ENCODE data around the gene PHLDB2.

Gene PHLDB2

DNA sequence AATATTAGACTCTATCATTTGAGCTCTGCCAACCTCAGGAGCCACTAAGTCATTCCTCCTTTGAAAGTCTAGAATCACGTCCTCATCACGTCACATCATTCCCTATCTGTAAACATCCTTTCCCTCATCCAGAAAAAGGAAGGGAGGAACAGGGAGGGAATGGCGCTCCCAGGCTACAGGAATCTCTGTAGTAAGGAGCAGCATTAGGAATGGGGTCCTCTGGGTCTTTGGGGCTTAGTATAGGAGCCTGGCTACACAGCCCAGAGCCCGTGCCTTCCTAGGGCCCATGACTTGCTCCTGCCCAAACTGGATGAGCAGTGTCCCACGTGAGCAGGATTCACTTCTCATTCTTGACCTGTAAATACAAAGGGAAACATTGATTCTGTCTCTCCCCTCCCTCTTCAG lies 141.3 kb downstream of the PHLDB2 start:
- Histone ChIP-seq H3K4me3 (ENCODE audit: low read depth in 1 of 2, low read length in 2 of 2) (no peak overlapping the region), H3K9ac (ENCODE audit: low read depth in 1 of 2, low read length in 2 of 2) (no peak overlapping the region), H3K27me3 (ENCODE audit: control insufficient read depth in 1 of 2, insufficient read depth in 2 of 2, low read length in 2 of 2) (peaks cover 4 to 11% of the 10 kb centered on the region in 2 donors), H3K4me1 (ENCODE audit: control insufficient read depth in 1 of 2, insufficient read depth in 2 of 2, low read length in 2 of 2) (peaks cover 8 to 18% of the 10 kb centered on the region in 2 donors), H3K27ac (ENCODE audit: low read depth, low read length) (no peak overlapping the region), H3K9me3 (ENCODE audit: control insufficient read depth in 1 of 2, low read length in 2 of 2) (no peaks in the 10 kb centered on the region), H3K36me3 (ENCODE audit: control insufficient read depth in 1 of 2, insufficient read depth in 2 of 2, low read length in 2 of 2) (no peaks in the 10 kb centered on the region)

GRCh38 chr3:112000966-112001365 lies 141.9 kb downstream of the PHLDB2 start:
- Histone ChIP-seq H3K9ac (ENCODE audit: low read depth in 1 of 2, low read length in 2 of 2) (no peak overlapping the region), H3K4me1 (ENCODE audit: control insufficient read depth in 1 of 2, insufficient read depth in 2 of 2, low read length in 2 of 2) (peaks cover 8 to 18% of the 10 kb centered on the region in 2 donors), H3K4me3 (ENCODE audit: low read depth in 1 of 2, low read length in 2 of 2) (no peak overlapping the region), H3K27ac (ENCODE audit: low read depth, low read length) (no peak overlapping the region), H3K36me3 (ENCODE audit: control insufficient read depth in 1 of 2, insufficient read depth in 2 of 2, low read length in 2 of 2) (no peaks in the 10 kb centered on the region), H3K9me3 (ENCODE audit: control insufficient read depth in 1 of 2, low read length in 2 of 2) (no peaks in the 10 kb centered on the region), H3K27me3 (ENCODE audit: control insufficient read depth in 1 of 2, insufficient read depth in 2 of 2, low read length in 2 of 2) (peaks cover 4 to 11% of the 10 kb centered on the region in 2 donors)

DNA sequence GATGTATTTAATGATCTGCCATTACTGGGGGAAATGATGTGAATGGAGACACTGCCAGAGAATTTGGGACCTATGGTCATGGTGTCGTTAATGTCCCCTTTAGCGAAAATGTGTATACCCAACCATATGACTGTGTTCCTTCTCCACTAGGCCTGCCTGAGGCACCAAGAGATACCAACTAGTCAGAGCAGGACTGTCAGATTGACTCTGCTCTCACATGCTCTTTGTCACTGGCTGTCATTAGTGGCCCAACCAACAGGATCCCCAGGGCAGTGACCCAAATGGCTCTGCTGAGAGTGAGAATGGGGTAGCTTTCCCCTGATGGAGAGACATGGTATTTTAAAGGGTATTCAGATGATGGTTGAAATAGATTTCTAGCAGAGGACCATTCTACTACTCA lies 142.5 kb downstream of the PHLDB2 start:
- Histone ChIP-seq H3K9ac (ENCODE audit: low read depth in 1 of 2, low read length in 2 of 2) (no peak overlapping the region), H3K4me3 (ENCODE audit: low read depth in 1 of 2, low read length in 2 of 2) (no peak overlapping the region), H3K9me3 (ENCODE audit: control insufficient read depth in 1 of 2, low read length in 2 of 2) (no peaks in the 10 kb centered on the region), H3K36me3 (ENCODE audit: control insufficient read depth in 1 of 2, insufficient read depth in 2 of 2, low read length in 2 of 2) (no peaks in the 10 kb centered on the region), H3K4me1 (ENCODE audit: control insufficient read depth in 1 of 2, insufficient read depth in 2 of 2, low read length in 2 of 2) (peaks cover 8 to 18% of the 10 kb centered on the region in 2 donors), H3K27ac (ENCODE audit: low read depth, low read length) (no peak overlapping the region), H3K27me3 (ENCODE audit: control insufficient read depth in 1 of 2, insufficient read depth in 2 of 2, low read length in 2 of 2) (peaks cover 4 to 11% of the 10 kb centered on the region in 2 donors)

DNA sequence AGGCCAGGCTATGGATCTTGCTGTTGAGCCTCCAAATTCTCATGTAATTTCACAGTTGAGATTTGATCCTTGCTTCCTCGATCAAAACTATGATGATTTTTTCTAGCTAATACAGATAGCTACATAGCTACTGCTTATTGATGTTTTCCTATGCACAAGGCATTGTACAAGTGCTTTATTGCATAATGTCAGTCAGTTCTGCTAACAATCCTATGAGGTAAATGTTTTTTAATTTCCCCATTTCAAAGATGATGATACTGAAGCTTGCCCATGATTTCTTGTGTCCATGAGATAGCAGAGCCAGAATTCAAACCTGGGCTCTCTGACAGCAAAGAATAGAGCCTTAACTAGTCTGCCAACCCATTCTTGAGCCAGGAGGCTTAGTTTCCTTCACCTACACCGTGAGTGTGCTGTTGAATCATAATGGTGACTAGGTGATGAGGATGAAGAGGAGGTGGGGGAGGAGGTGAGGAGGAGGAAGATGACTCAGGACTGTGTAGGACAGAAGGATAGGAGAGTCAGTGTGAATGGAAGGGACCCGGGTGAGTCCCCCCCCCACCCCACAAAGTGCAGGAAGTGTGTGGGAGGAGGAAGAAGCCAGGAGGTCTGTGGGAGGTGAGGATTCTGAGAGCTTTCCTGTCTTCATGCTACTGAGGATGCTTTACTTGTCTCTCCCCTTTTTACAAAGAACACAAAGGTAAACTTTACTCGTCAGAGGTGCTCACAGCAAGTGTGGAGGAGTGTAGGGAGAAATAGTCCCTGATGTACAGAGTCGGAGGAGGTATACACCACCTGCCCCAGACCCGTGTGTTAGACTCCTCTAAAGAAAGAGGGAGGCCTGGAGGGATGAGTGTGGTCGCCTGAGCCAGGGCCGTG lies 143.3 kb downstream of the PHLDB2 start:
- H3K9me3 ChIP-seq (ENCODE audit: control insufficient read depth in 1 of 2, low read length in 2 of 2): no peaks in the 10 kb centered on the region
- H3K27ac ChIP-seq (ENCODE audit: low read depth, low read length): no peak overlapping the region
- H3K4me3 ChIP-seq (ENCODE audit: low read depth in 1 of 2, low read length in 2 of 2): no peak overlapping the region
- no peak overlapping the region for H3K9ac ChIP-seq (ENCODE audit: low read depth in 1 of 2, low read length in 2 of 2)
- H3K4me1 ChIP-seq (ENCODE audit: control insufficient read depth in 1 of 2, insufficient read depth in 2 of 2, low read length in 2 of 2): peaks cover 8 to 18% of the 10 kb centered on the region in 2 donors
- no peaks in the 10 kb centered on the region for H3K36me3 ChIP-seq (ENCODE audit: control insufficient read depth in 1 of 2, insufficient read depth in 2 of 2, low read length in 2 of 2)
- peaks cover 4 to 11% of the 10 kb centered on the region in 2 donors for H3K27me3 ChIP-seq (ENCODE audit: control insufficient read depth in 1 of 2, insufficient read depth in 2 of 2, low read length in 2 of 2)

DNA sequence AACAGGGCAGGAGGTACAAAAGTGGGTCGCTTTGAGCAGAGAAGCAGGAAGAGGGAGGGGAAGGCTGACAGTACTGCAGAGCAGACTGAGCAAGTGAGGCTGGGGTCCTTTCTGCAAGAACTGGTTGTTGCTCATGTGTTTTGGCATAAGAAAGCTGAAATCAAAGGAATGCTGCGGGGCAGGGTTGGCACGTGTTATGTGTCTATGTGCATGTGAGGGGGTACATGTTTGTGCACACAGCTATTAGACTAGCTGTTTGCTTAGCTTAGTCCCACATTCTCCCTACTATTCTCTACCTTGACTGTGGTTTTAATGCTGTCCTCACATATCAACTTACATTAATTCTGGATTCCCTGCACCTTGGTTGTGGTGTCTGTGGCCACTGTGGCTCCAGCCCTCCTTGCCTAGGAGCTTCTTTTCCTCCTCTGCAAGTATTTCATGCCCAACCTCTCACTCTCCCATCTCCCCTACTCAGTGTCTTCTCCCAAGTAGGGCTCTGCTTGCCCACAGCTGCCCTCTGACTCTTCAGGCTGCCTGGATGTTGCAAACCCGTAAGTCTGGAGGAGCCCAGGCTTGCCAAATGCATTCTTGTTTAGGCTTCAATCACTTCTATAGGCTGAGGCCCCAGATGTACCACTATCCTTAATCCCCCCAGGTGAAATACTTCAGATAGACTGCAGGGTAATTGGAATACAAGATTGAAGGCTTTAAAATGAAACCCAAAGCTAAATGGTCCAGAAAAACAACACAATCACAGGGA lies 144.4 kb downstream of the PHLDB2 start:
- H3K36me3 ChIP-seq (ENCODE audit: control insufficient read depth in 1 of 2, insufficient read depth in 2 of 2, low read length in 2 of 2): no peaks in the 10 kb centered on the region
- no peak overlapping the region for H3K9ac ChIP-seq (ENCODE audit: low read depth in 1 of 2, low read length in 2 of 2)
- H3K4me1 ChIP-seq (ENCODE audit: control insufficient read depth in 1 of 2, insufficient read depth in 2 of 2, low read length in 2 of 2): peaks cover 6 to 16% of the 10 kb centered on the region in 2 donors
- no peak overlapping the region for H3K27ac ChIP-seq (ENCODE audit: low read depth, low read length)
- H3K4me3 ChIP-seq (ENCODE audit: low read depth in 1 of 2, low read length in 2 of 2): no peak overlapping the region
- H3K27me3 ChIP-seq (ENCODE audit: control insufficient read depth in 1 of 2, insufficient read depth in 2 of 2, low read length in 2 of 2): peaks cover 2 to 9% of the 10 kb centered on the region in 2 donors
- no peaks in the 10 kb centered on the region for H3K9me3 ChIP-seq (ENCODE audit: control insufficient read depth in 1 of 2, low read length in 2 of 2)

DNA sequence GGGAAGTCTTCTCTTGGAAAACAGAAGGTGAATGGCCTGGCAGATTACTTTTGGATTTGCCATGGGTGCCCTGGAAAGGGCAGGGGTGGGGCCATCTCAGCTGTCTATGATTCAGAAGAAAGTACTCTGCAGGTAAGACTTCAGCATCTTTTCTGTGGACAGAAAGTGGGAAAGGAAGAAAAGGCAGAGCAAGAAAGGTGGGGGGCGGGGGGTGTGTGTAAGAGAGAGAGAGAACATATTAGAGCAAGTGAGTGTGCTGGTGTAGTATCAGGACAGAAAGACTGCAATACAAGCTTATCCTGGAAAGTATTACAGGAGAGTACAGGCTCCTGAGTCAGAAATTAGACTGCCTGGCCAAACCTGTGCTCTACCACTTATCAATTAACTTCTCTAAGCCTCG lies 145.1 kb downstream of the PHLDB2 start:
- peaks cover 0 to 6% of the 10 kb centered on the region in 2 donors for H3K27me3 ChIP-seq (ENCODE audit: control insufficient read depth in 1 of 2, insufficient read depth in 2 of 2, low read length in 2 of 2)
- H3K9me3 ChIP-seq (ENCODE audit: control insufficient read depth in 1 of 2, low read length in 2 of 2): no peaks in the 10 kb centered on the region
- H3K9ac ChIP-seq (ENCODE audit: low read depth in 1 of 2, low read length in 2 of 2): no peak overlapping the region
- H3K4me3 ChIP-seq (ENCODE audit: low read depth in 1 of 2, low read length in 2 of 2): no peak overlapping the region
- H3K4me1 ChIP-seq (ENCODE audit: control insufficient read depth in 1 of 2, insufficient read depth in 2 of 2, low read length in 2 of 2): peaks cover 0 to 9% of the 10 kb centered on the region in 2 donors
- no peaks in the 10 kb centered on the region for H3K36me3 ChIP-seq (ENCODE audit: control insufficient read depth in 1 of 2, insufficient read depth in 2 of 2, low read length in 2 of 2)
- H3K27ac ChIP-seq (ENCODE audit: low read depth, low read length): no peak overlapping the region

DNA sequence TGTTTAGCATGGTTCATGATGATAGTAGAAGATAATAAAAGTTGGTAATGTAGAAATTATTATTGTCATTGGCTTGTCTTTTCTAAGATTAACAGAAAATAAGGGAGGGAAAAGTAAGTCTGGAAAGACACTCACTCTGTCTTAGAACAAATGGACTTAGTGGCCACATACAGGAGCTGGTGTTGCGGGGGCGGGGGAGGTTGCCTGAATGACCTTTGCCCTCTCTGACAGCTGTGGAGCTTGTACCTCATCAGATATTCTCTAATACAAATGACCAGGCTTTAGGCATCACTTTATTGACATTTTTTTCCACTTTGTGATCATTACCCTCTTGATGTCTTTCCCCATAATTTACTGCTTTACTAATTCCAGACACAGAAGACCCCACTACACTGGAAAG lies 145.6 kb downstream of the PHLDB2 start:
- H3K27me3 ChIP-seq (ENCODE audit: control insufficient read depth in 1 of 2, insufficient read depth in 2 of 2, low read length in 2 of 2): peaks cover 0 to 2% of the 10 kb centered on the region in 2 donors
- H3K27ac ChIP-seq (ENCODE audit: low read depth, low read length): no peak overlapping the region
- H3K9ac ChIP-seq (ENCODE audit: low read depth in 1 of 2, low read length in 2 of 2): no peak overlapping the region
- no peak overlapping the region for H3K4me3 ChIP-seq (ENCODE audit: low read depth in 1 of 2, low read length in 2 of 2)
- H3K4me1 ChIP-seq (ENCODE audit: control insufficient read depth in 1 of 2, insufficient read depth in 2 of 2, low read length in 2 of 2): peaks cover 0 to 5% of the 10 kb centered on the region in 2 donors
- H3K36me3 ChIP-seq (ENCODE audit: control insufficient read depth in 1 of 2, insufficient read depth in 2 of 2, low read length in 2 of 2): no peaks in the 10 kb centered on the region
- no peaks in the 10 kb centered on the region for H3K9me3 ChIP-seq (ENCODE audit: control insufficient read depth in 1 of 2, low read length in 2 of 2)

DNA sequence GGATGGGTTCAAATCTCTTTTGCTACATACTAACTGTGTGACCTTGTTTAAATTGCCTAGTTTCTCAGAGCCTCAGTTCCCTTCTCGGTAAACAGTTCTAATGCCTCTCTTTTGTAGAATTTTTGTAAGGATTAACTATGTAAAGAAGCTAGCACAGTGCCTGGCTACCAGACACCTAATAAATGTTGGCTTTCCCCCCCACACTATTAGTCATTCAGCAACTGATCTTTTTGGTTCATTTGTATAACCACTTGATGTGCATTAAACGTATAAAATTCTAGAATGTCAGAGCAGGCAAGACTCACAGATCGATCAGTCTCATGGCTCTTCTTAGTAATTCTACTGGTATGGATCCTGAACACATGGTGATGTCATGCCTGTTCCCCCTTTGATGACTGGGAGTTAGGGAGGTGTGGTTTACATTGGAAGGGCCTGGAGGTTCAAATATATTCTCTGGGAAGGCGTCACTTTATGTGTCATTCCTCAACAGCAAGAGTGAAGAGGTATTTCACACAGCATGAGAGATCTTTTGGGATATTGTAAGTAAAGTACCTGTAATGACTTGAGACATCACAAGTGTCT lies 146.1 kb downstream of the PHLDB2 start:
- H3K4me3 ChIP-seq (ENCODE audit: low read depth in 1 of 2, low read length in 2 of 2): no peak overlapping the region

GRCh38 chr3:112007633-112008032 lies 148.6 kb downstream of the PHLDB2 start:
- Histone ChIP-seq H3K9me3 (ENCODE audit: control insufficient read depth in 1 of 2, low read length in 2 of 2) (no peaks in the 10 kb centered on the region), H3K4me1 (ENCODE audit: control insufficient read depth in 1 of 2, insufficient read depth in 2 of 2, low read length in 2 of 2) (peaks cover 0 to 5% of the 10 kb centered on the region in 2 donors), H3K27me3 (ENCODE audit: control insufficient read depth in 1 of 2, insufficient read depth in 2 of 2, low read length in 2 of 2) (no peaks in the 10 kb centered on the region), H3K36me3 (ENCODE audit: control insufficient read depth in 1 of 2, insufficient read depth in 2 of 2, low read length in 2 of 2) (no peaks in the 10 kb centered on the region), H3K9ac (ENCODE audit: low read depth in 1 of 2, low read length in 2 of 2) (no peak overlapping the region), H3K4me3 (ENCODE audit: low read depth in 1 of 2, low read length in 2 of 2) (no peak overlapping the region), H3K27ac (ENCODE audit: low read depth, low read length) (no peak overlapping the region)

More for the DNA sequence above, 146.1 kb downstream of the PHLDB2 start:
- Histone ChIP-seq H3K27me3 (ENCODE audit: control insufficient read depth in 1 of 2, insufficient read depth in 2 of 2, low read length in 2 of 2) (no peaks in the 10 kb centered on the region), H3K4me1 (ENCODE audit: control insufficient read depth in 1 of 2, insufficient read depth in 2 of 2, low read length in 2 of 2) (peaks cover 0 to 5% of the 10 kb centered on the region in 2 donors), H3K9me3 (ENCODE audit: control insufficient read depth in 1 of 2, low read length in 2 of 2) (no peaks in the 10 kb centered on the region), H3K9ac (ENCODE audit: low read depth in 1 of 2, low read length in 2 of 2) (no peak overlapping the region), H3K36me3 (ENCODE audit: control insufficient read depth in 1 of 2, insufficient read depth in 2 of 2, low read length in 2 of 2) (no peaks in the 10 kb centered on the region), H3K27ac (ENCODE audit: low read depth, low read length) (no peak overlapping the region)

DNA sequence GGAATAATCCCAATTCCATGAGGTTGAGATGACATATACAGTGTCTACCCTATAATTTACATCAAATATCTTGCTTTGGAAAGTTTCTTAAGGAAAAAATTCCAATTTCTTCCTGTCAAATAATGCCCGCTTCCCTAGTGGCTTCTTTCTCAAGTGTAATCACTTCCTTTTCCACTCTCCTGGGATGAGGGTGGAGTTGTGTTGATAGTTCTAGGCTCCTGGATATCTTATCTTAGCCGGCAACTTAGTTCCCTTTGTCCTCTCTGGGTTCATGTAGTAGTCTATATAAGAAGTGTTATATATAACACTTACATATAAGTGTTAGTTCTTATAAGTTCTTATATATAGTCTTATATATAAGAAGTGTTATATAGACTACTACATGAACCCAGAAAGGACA lies 150.6 kb downstream of the PHLDB2 start:
- no peak overlapping the region for H3K9ac ChIP-seq (ENCODE audit: low read depth in 1 of 2, low read length in 2 of 2)
- H3K4me3 ChIP-seq (ENCODE audit: low read depth in 1 of 2, low read length in 2 of 2): no peak overlapping the region
- H3K4me1 ChIP-seq (ENCODE audit: control insufficient read depth in 1 of 2, insufficient read depth in 2 of 2, low read length in 2 of 2): peaks cover 4 to 9% of the 10 kb centered on the region in 2 donors
- H3K27me3 ChIP-seq (ENCODE audit: control insufficient read depth in 1 of 2, insufficient read depth in 2 of 2, low read length in 2 of 2): no peaks in the 10 kb centered on the region
- H3K27ac ChIP-seq (ENCODE audit: low read depth, low read length): no peak overlapping the region
- H3K9me3 ChIP-seq (ENCODE audit: control insufficient read depth in 1 of 2, low read length in 2 of 2): no peaks in the 10 kb centered on the region
- no peaks in the 10 kb centered on the region for H3K36me3 ChIP-seq (ENCODE audit: control insufficient read depth in 1 of 2, insufficient read depth in 2 of 2, low read length in 2 of 2)
